ENCODE data around the gene HMGN2.

Gene HMGN2

DNA sequence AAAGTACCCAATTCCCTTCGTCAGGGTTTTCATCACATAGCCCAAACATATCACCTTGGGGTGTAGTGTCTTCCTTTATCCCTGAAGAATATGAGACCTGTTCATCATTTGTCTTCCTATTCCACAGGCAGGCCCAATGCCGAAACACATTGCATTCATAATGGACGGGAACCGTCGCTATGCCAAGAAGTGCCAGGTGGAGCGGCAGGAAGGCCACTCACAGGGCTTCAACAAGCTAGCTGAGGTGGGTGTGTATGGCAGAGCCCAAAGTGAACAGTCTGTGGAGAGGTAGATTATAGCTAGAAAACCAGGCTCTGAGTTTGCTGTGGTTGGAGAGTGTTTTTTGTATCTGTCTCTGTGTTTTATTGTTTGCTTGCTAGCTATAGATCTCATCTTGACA, 34.2 kb upstream of the HMGN2 start:
- TF ChIP-seq, protein P1, sequence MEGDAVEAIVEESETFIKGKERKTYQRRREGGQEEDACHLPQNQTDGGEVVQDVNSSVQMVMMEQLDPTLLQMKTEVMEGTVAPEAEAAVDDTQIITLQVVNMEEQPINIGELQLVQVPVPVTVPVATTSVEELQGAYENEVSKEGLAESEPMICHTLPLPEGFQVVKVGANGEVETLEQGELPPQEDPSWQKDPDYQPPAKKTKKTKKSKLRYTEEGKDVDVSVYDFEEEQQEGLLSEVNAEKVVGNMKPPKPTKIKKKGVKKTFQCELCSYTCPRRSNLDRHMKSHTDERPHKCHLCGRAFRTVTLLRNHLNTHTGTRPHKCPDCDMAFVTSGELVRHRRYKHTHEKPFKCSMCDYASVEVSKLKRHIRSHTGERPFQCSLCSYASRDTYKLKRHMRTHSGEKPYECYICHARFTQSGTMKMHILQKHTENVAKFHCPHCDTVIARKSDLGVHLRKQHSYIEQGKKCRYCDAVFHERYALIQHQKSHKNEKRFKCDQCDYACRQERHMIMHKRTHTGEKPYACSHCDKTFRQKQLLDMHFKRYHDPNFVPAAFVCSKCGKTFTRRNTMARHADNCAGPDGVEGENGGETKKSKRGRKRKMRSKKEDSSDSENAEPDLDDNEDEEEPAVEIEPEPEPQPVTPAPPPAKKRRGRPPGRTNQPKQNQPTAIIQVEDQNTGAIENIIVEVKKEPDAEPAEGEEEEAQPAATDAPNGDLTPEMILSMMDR (IDR thresholded peaks at IDR 0.05; ENCODE audit: insufficient read depth, low read length, poor library complexity, severe bottlenecking): no peak
- Histone ChIP-seq H3K4me3 (replicated peaks; ENCODE audit: low read depth, low read length) (no peak overlapping the region), H3K27me3 (replicated peaks; ENCODE audit: control insufficient read depth, insufficient read depth, low read length) (no peaks in the 10 kb centered on the region), H3K36me3 (ENCODE audit: control insufficient read depth, insufficient read depth, low read length) (peaks cover 12% of the 10 kb centered on the region)
- DNase-seq (ENCODE audit: extremely low read depth, insufficient read length): no peak

DNA sequence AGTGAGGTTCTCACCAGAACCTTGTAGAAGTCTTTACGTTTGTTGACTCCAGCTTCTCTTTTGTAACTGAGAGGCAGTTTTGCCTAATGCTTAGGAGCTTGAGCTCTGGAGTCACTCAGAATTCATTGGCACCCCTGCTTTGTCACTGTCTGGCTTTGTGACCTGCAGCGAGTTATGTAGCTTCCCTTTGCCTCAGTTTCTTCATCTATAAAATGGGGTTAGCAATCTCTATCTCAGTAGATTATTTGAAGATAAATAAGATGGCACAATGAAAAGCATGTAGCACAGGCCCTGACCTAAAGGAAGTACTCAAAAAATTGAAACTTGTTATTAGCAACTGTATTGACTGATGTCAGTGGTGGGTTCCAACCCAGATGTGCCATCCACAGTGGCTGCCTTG, 32.0 kb upstream of the HMGN2 start:
- Histone ChIP-seq H3K36me3 (ENCODE audit: control insufficient read depth, insufficient read depth, low read length) (peaks cover 24% of the 10 kb centered on the region), H3K27me3 (replicated peaks; ENCODE audit: control insufficient read depth, insufficient read depth, low read length) (no peaks in the 10 kb centered on the region), H3K4me3 (replicated peaks; ENCODE audit: low read depth, low read length) (no peak overlapping the region)
- DNase-seq (ENCODE audit: extremely low read depth, insufficient read length): no peak
- TF ChIP-seq, protein P1 (IDR thresholded peaks at IDR 0.05; ENCODE audit: insufficient read depth, low read length, poor library complexity, severe bottlenecking): no peak

DNA sequence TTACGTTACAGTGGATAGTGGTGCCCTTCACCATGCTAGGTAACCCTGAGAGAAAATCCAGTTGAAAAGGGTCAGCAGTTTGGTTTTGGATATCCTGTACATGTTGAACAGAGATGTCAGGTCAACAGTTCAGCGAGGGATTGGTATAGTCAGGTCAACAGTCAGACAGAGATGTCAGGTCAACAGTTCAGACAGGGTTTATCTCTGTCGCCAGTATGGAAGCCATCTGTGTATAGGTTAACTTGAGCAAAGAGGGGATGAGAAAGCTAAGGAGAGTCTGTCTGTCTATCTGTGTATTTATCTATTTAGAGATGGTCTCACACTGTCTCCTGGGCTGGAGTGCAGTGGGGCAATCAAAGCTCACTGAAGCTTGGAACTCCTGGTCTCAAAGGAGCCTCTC, 22.4 kb upstream of the HMGN2 start:
- DNase-seq (ENCODE audit: extremely low read depth, insufficient read length): no peak
- Histone ChIP-seq H3K27me3 (replicated peaks; ENCODE audit: control insufficient read depth, insufficient read depth, low read length) (no peaks in the 10 kb centered on the region), H3K4me3 (replicated peaks; ENCODE audit: low read depth, low read length) (no peak overlapping the region), H3K36me3 (ENCODE audit: control insufficient read depth, insufficient read depth, low read length) (peaks cover 14% of the 10 kb centered on the region)
- TF ChIP-seq, protein P1 (IDR thresholded peaks at IDR 0.05; ENCODE audit: insufficient read depth, low read length, poor library complexity, severe bottlenecking): no peak

DNA sequence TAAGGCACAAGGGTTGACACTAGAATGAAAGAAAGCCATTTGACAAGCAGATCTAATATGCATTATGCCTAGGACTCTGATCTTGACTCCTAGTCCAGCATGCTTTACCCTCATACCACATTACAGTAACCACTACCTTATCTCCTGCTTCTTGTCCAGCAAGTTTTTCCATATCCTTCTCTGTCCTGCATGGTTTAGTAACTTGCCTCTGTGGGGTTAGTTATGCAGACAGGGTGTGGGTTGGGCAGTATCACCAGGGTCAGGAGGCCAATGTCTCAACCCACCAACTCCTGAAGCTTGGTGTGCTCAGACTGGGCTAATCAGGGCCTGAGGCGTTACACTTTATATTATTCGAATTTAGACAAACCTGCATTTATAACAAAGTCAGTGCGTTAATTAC, 21.3 kb upstream of the HMGN2 start:
- peaks cover 14% of the 10 kb centered on the region for H3K36me3 ChIP-seq (ENCODE audit: control insufficient read depth, insufficient read depth, low read length)
- no peaks in the 10 kb centered on the region for H3K27me3 ChIP-seq (replicated peaks; ENCODE audit: control insufficient read depth, insufficient read depth, low read length)
- TF ChIP-seq, protein P1 (IDR thresholded peaks at IDR 0.05; ENCODE audit: insufficient read depth, low read length, poor library complexity, severe bottlenecking): no peak
- DNase-seq (ENCODE audit: extremely low read depth, insufficient read length): no peak
- H3K4me3 ChIP-seq (replicated peaks; ENCODE audit: low read depth, low read length): no peak overlapping the region

DNA sequence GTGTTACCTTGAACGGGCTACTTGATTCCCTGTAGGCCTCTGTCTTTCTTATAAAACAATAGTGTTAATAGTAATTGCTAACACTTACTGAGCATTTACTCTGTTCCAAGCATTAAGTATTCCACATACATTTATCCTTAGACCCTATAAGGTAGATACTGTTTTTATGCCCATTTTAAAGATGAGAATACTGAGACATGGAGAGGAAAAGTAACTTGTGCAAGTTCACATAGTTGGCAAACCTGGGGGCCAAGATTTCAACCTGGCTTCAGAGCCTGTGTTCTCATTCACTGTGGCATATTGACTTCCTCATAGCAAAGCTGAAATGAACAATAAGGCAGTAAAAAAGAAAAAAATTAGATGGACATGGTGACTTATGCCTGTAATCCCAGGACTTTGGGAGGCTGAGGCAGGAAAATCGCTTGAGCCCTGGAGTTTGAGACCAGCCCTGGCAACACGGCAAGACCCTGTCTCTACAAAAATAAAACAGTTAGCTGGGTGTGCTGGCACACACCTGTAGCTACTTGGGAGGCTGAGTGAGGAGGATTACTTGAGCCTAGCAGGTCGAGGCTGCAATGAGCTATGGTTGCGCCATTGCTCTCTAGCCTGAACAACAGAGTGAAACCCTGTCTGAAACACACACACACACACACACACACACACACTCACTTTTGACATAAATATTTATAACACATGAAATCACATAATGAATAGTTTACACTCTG, 19.6 kb upstream of the HMGN2 start:
- Histone ChIP-seq H3K4me3 (replicated peaks; ENCODE audit: low read depth, low read length) (no peak overlapping the region), H3K36me3 (ENCODE audit: control insufficient read depth, insufficient read depth, low read length) (peaks cover 8% of the 10 kb centered on the region), H3K27me3 (replicated peaks; ENCODE audit: control insufficient read depth, insufficient read depth, low read length) (no peaks in the 10 kb centered on the region)
- TF ChIP-seq, protein P1 (IDR thresholded peaks at IDR 0.05; ENCODE audit: insufficient read depth, low read length, poor library complexity, severe bottlenecking): no peak
- DNase-seq (ENCODE audit: extremely low read depth, insufficient read length): no peak

DNA sequence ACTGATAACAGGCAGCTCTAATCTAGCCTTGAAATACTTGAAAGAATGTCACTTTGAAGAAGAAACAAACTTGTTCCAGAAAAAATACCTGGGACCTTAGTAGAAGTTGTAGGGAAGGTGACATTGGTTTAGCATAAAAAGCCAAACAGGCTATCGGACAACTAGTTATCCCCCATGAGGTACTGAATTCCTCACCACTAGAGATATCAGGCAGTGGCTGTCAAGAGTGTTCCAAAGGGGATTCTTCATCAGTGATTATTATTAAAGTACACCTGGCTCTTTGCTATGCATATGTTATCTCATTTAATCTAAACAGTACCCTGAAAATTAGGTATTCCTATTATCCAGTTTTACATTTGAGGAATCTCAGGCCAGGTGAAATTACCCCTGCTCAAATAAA, 13.1 kb upstream of the HMGN2 start:
- no peak for DNase-seq (ENCODE audit: extremely low read depth, insufficient read length)
- Histone ChIP-seq H3K36me3 (ENCODE audit: control insufficient read depth, insufficient read depth, low read length) (peaks cover 4% of the 10 kb centered on the region), H3K27me3 (replicated peaks; ENCODE audit: control insufficient read depth, insufficient read depth, low read length) (no peaks in the 10 kb centered on the region), H3K4me3 (replicated peaks; ENCODE audit: low read depth, low read length) (no peak overlapping the region)
- TF ChIP-seq, protein P1 (IDR thresholded peaks at IDR 0.05; ENCODE audit: insufficient read depth, low read length, poor library complexity, severe bottlenecking): no peak
